ENCODE results near the gene HIRIP3.

DNA sequence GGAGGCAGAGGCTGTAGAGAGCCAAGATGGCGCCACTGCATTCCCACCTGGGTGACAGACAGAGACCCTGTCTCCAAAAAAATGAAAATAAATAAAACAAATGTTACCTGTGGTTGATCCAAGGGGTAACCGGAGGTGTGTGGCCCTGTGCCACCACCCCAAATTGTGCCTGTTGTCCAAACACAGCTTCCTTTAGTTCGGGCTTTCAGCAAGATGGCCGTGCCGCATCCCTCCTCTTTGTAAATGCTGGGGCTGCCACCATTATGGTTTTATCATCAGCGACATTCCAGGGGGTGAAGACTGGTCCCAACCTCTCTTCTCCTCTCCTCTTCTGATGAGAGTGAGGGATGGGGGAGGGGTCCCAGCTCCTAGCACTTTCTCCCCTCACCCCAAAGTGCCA, 27.5 kb upstream of the HIRIP3 start, which contains the start of gene C16orf92:
- TF ChIP-seq, protein P1, sequence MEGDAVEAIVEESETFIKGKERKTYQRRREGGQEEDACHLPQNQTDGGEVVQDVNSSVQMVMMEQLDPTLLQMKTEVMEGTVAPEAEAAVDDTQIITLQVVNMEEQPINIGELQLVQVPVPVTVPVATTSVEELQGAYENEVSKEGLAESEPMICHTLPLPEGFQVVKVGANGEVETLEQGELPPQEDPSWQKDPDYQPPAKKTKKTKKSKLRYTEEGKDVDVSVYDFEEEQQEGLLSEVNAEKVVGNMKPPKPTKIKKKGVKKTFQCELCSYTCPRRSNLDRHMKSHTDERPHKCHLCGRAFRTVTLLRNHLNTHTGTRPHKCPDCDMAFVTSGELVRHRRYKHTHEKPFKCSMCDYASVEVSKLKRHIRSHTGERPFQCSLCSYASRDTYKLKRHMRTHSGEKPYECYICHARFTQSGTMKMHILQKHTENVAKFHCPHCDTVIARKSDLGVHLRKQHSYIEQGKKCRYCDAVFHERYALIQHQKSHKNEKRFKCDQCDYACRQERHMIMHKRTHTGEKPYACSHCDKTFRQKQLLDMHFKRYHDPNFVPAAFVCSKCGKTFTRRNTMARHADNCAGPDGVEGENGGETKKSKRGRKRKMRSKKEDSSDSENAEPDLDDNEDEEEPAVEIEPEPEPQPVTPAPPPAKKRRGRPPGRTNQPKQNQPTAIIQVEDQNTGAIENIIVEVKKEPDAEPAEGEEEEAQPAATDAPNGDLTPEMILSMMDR (IDR thresholded peaks at IDR 0.05; ENCODE audit: control extremely low read depth in 1 of 3, insufficient read depth in 1 of 3, low read depth in 1 of 3, low read length in 3 of 3): no peak
- TF ChIP-seq RAD21 (IDR thresholded peaks at IDR 0.05 in 1 of 2, conservative IDR thresholded peaks at IDR 0.05 in 1 of 2; ENCODE audit: low read depth in 2 of 2, low read length in 2 of 2): no peak
- no peak for TF ChIP-seq EZH2 (IDR thresholded peaks at IDR 0.05; ENCODE audit: low read depth, low read length, severe bottlenecking)
- no peak for TF ChIP-seq RNF2 (IDR thresholded peaks at IDR 0.05; ENCODE audit: borderline replicate concordance, low read depth, low read length, missing control alignments, poor library complexity, severe bottlenecking)
- no peak for TF ChIP-seq JUND (IDR thresholded peaks at IDR 0.05; ENCODE audit: low read length)
- no peak for TF ChIP-seq EP300 (IDR thresholded peaks at IDR 0.05; ENCODE audit: borderline replicate concordance in 1 of 2, low read depth in 2 of 2, low read length in 2 of 2)
- TF ChIP-seq TAF1 (IDR thresholded peaks at IDR 0.05; ENCODE audit: low read depth, low read length): no peak
- no peak for TF ChIP-seq SUZ12 (IDR thresholded peaks at IDR 0.05; ENCODE audit: low read length)
- TF ChIP-seq SP4 (IDR thresholded peaks at IDR 0.05; ENCODE audit: low read length): no peak
